ENCODE results near the gene MOK.

GRCh38 chr14:102325791-102326345, 20.9 kb upstream of the MOK start:
- TF ChIP-seq POLR2A (IDR thresholded peaks at IDR 0.05): no peak
- no peak for TF ChIP-seq CTCF (IDR thresholded peaks at IDR 0.05)
